ENCODE measurements around the gene TRAPPC8. TPM values are rescaled to one million over a fixed set of nuclear protein-coding genes. Genes with fewer than 3 reads are reported as not detected.
A peak's percentile ranks its signal among the peaks of the same experiment; 100 is the strongest.
"Not testable (repeated sequence)": the region's sequence is repeated elsewhere in the genome, so short reads cannot be mapped to it uniquely, and the experiment has no call there.

Gene TRAPPC8
- total RNA-seq, 1 experiment from 2014 or later, result 93.1 TPM

- no peaks in the 10 kb centered on the region for H3K27me3 ChIP-seq (ENCODE audit: low read length)
- no peak overlapping the region for H2AFZ ChIP-seq (ENCODE audit: low read length)
- no peaks in the 10 kb centered on the region for H4K20me1 ChIP-seq (ENCODE audit: insufficient read depth, low read depth, low read length)
- H3K9me2 ChIP-seq (replicated peaks; ENCODE audit: insufficient read depth, low read length), result no peaks in the 10 kb centered on the region
- DNase-seq, result no peak
- H3K9ac ChIP-seq (ENCODE audit: low read length), result no peak overlapping the region
- no peak overlapping the region for H3K4me2 ChIP-seq (ENCODE audit: low read depth, low read length, poor library complexity, severe bottlenecking)
- no peaks in the 10 kb centered on the region for H3K79me2 ChIP-seq (ENCODE audit: low read length)
- H3K36me3 ChIP-seq (ENCODE audit: insufficient read depth, low read length), result peaks cover 31% of the 10 kb centered on the region
- no peak overlapping the region for H3K4me3 ChIP-seq (ENCODE audit: low read length)
- peaks cover 3% of the 10 kb centered on the region; the same call in 1 of the 2 replicates for H3K4me1 ChIP-seq (ENCODE audit: low read length)
- H3K9me3 ChIP-seq (ENCODE audit: low read length), result no peaks in the 10 kb centered on the region
- no peak overlapping the region for H3K27ac ChIP-seq (ENCODE audit: low read length)
Observed at GRCh38 chr18:31831903-31832302, 111.0 kb downstream of the TRAPPC8 start.

GRCh38 chr18:31830686-31831085, 112.2 kb downstream of the TRAPPC8 start:
- H3K36me3 ChIP-seq (ENCODE audit: insufficient read depth, low read length), result peaks cover 25% of the 10 kb centered on the region
- no peaks in the 10 kb centered on the region for H3K27me3 ChIP-seq (ENCODE audit: low read length)
- no peak overlapping the region for H3K9ac ChIP-seq (ENCODE audit: low read length)
- H3K9me2 ChIP-seq (replicated peaks; ENCODE audit: insufficient read depth, low read length), result no peaks in the 10 kb centered on the region
- no peaks in the 10 kb centered on the region for H3K79me2 ChIP-seq (ENCODE audit: low read length)
- no peak overlapping the region for H3K4me3 ChIP-seq (ENCODE audit: low read length)
- H3K4me2 ChIP-seq (ENCODE audit: low read depth, low read length, poor library complexity, severe bottlenecking), result no peak overlapping the region
- H3K4me1 ChIP-seq (ENCODE audit: low read length), result peaks cover 12% of the 10 kb centered on the region
- H3K9me3 ChIP-seq (ENCODE audit: low read length), result no peaks in the 10 kb centered on the region
- H3K27ac ChIP-seq (ENCODE audit: low read length), result no peak overlapping the region
- peak; percentile 24 for DNase-seq
- H4K20me1 ChIP-seq (ENCODE audit: insufficient read depth, low read depth, low read length), result no peaks in the 10 kb centered on the region
- no peak overlapping the region for H2AFZ ChIP-seq (ENCODE audit: low read length)

- no peak overlapping the region for H2AFZ ChIP-seq (ENCODE audit: low read length)
- H3K9me3 ChIP-seq (ENCODE audit: low read length), result no peaks in the 10 kb centered on the region
- H3K4me2 ChIP-seq (ENCODE audit: low read depth, low read length, poor library complexity, severe bottlenecking), result no peak overlapping the region
- no peak overlapping the region for H3K27ac ChIP-seq (ENCODE audit: low read length)
- H3K9me2 ChIP-seq (replicated peaks; ENCODE audit: insufficient read depth, low read length), result no peaks in the 10 kb centered on the region
- no peaks in the 10 kb centered on the region for H3K27me3 ChIP-seq (ENCODE audit: low read length)
- H3K4me3 ChIP-seq (ENCODE audit: low read length), result no peak overlapping the region
- H3K36me3 ChIP-seq (ENCODE audit: insufficient read depth, low read length), result peaks cover 18% of the 10 kb centered on the region
- DNase-seq, result peak; percentile 33
- no peaks in the 10 kb centered on the region for H4K20me1 ChIP-seq (ENCODE audit: insufficient read depth, low read depth, low read length)
- H3K4me1 ChIP-seq (ENCODE audit: low read length), result peaks cover 12% of the 10 kb centered on the region
- no peaks in the 10 kb centered on the region for H3K79me2 ChIP-seq (ENCODE audit: low read length)
- no peak overlapping the region for H3K9ac ChIP-seq (ENCODE audit: low read length)
Observed at GRCh38 chr18:31828613-31829012, 114.3 kb downstream of the TRAPPC8 start.

DNA sequence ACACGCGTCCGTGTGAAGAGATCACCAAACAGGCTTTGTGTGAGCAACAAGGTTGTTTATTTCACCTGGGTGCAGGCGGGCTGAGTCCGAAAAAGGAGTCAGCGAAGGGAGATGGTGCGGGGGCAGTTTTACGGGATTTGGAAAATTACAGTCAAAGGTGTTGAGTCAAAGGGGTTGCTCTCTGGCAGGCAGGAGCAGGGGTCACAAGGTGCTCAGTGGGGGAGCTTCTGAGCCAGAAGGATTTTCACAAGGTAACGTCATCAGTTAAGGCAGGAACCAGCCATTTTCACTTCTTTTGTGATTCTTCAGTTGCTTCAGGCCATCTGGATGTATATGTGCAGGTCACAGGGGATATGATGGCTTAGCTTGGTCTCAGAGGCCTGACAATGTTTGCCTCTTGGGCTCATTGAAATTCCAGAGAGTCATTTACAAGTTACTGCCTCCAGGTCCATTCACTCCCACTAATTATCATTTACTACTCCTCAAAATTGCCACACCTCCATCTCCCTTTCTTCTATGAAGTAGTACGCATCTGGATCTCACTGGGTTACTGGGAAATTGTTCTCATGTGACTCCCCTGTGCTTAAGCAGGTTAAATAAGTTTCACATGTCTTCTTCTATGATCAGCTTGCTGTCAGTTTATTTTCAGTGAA, 116.1 kb downstream of the TRAPPC8 start:
- not testable (repeated sequence) for H3K27ac ChIP-seq (ENCODE audit: low read length); H3K79me2 ChIP-seq (ENCODE audit: low read length); H4K20me1 ChIP-seq (ENCODE audit: insufficient read depth, low read depth, low read length); H3K9me2 ChIP-seq (replicated peaks; ENCODE audit: insufficient read depth, low read length); H2AFZ ChIP-seq (ENCODE audit: low read length); H3K4me1 ChIP-seq (ENCODE audit: low read length); H3K9me3 ChIP-seq (ENCODE audit: low read length); H3K4me3 ChIP-seq (ENCODE audit: low read length); H3K9ac ChIP-seq (ENCODE audit: low read length); H3K4me2 ChIP-seq (ENCODE audit: low read depth, low read length, poor library complexity, severe bottlenecking); H3K27me3 ChIP-seq (ENCODE audit: low read length)
- peaks cover 12% of the 10 kb centered on the region for H3K36me3 ChIP-seq (ENCODE audit: insufficient read depth, low read length)
- peak; percentile 36 for DNase-seq

DNA sequence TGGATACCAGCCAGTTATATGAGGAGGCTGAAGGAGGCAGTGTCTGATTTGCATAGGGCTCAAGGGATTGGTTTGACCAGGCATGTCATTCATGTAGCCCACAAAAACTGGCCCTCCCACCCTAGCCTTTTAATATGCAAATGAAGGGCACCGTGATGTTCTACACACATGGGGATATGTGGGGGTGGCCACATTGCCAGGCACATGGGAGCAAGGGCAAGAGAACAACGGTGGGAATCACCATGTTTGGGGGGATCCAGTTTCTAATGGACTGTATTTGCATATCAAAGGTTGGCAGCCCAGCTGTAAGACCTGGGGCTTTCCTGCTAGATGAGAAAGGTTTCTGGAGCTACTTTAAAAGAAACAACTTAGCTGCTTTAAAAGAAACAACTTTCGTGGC, 117.2 kb downstream of the TRAPPC8 start:
- no peaks in the 10 kb centered on the region for H3K79me2 ChIP-seq (ENCODE audit: low read length)
- H4K20me1 ChIP-seq (ENCODE audit: insufficient read depth, low read depth, low read length), result no peaks in the 10 kb centered on the region
- no peaks in the 10 kb centered on the region for H3K9me3 ChIP-seq (ENCODE audit: low read length)
- no peak overlapping the region for H3K4me3 ChIP-seq (ENCODE audit: low read length)
- no peak overlapping the region for H3K9ac ChIP-seq (ENCODE audit: low read length)
- H3K36me3 ChIP-seq (ENCODE audit: insufficient read depth, low read length), result peaks cover 11% of the 10 kb centered on the region
- H3K9me2 ChIP-seq (replicated peaks; ENCODE audit: insufficient read depth, low read length), result no peaks in the 10 kb centered on the region
- peaks cover 9% of the 10 kb centered on the region for H3K4me1 ChIP-seq (ENCODE audit: low read length)
- H3K4me2 ChIP-seq (ENCODE audit: low read depth, low read length, poor library complexity, severe bottlenecking), result no peak overlapping the region
- no peak overlapping the region for H3K27ac ChIP-seq (ENCODE audit: low read length)
- H2AFZ ChIP-seq (ENCODE audit: low read length), result no peak overlapping the region
- DNase-seq, result peak; percentile 64
- no peaks in the 10 kb centered on the region for H3K27me3 ChIP-seq (ENCODE audit: low read length)

- H3K4me1 ChIP-seq (ENCODE audit: low read length), result peaks cover 9% of the 10 kb centered on the region
- H4K20me1 ChIP-seq (ENCODE audit: insufficient read depth, low read depth, low read length), result no peaks in the 10 kb centered on the region
- H3K4me3 ChIP-seq (ENCODE audit: low read length), result no peak overlapping the region
- H3K27me3 ChIP-seq (ENCODE audit: low read length), result no peaks in the 10 kb centered on the region
- H3K9ac ChIP-seq (ENCODE audit: low read length), result no peak overlapping the region
- H3K9me3 ChIP-seq (ENCODE audit: low read length), result no peaks in the 10 kb centered on the region
- no peaks in the 10 kb centered on the region for H3K79me2 ChIP-seq (ENCODE audit: low read length)
- no peak overlapping the region for H3K27ac ChIP-seq (ENCODE audit: low read length)
- H3K9me2 ChIP-seq (replicated peaks; ENCODE audit: insufficient read depth, low read length), result no peaks in the 10 kb centered on the region
- H3K4me2 ChIP-seq (ENCODE audit: low read depth, low read length, poor library complexity, severe bottlenecking), result no peak overlapping the region
- no peaks in the 10 kb centered on the region for H3K36me3 ChIP-seq (ENCODE audit: insufficient read depth, low read length)
- no peak overlapping the region; the same call in 1 of the 2 replicates for H2AFZ ChIP-seq (ENCODE audit: low read length)
- no peak for DNase-seq
Observed at GRCh38 chr18:31821545-31822171, 121.3 kb downstream of the TRAPPC8 start.

DNA sequence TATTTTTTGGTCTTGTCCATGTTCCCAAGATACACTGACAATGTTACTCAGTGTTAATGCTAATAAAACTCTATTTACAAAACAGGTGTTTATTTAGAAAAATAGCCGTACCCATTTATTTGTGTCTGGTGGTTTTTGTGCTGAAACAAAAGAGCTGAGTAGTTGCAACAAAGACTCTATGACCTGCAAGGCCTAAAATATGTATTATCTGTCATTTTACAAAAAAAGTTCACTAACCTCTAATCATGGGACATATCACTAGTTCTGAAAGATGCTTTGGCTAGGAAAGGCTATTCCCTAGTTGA, 123.1 kb downstream of the TRAPPC8 start:
- Histone ChIP-seq H3K27me3 (ENCODE audit: low read length) (no peaks in the 10 kb centered on the region), H3K9me3 (ENCODE audit: low read length) (no peaks in the 10 kb centered on the region), H3K36me3 (ENCODE audit: insufficient read depth, low read length) (no peaks in the 10 kb centered on the region), H3K4me2 (ENCODE audit: low read depth, low read length, poor library complexity, severe bottlenecking) (no peak overlapping the region), H4K20me1 (ENCODE audit: insufficient read depth, low read depth, low read length) (no peaks in the 10 kb centered on the region), H3K4me1 (ENCODE audit: low read length) (no peaks in the 10 kb centered on the region), H3K79me2 (ENCODE audit: low read length) (no peaks in the 10 kb centered on the region), H2AFZ (ENCODE audit: low read length) (no peak overlapping the region), H3K9me2 (replicated peaks; ENCODE audit: insufficient read depth, low read length) (no peaks in the 10 kb centered on the region), H3K4me3 (ENCODE audit: low read length) (no peak overlapping the region), H3K9ac (ENCODE audit: low read length) (no peak overlapping the region), H3K27ac (ENCODE audit: low read length) (no peak overlapping the region)
- no peak for DNase-seq

- Histone ChIP-seq H3K4me2 (ENCODE audit: low read depth, low read length, poor library complexity, severe bottlenecking) (no peak overlapping the region), H3K4me1 (ENCODE audit: low read length) (no peaks in the 10 kb centered on the region), H3K9ac (ENCODE audit: low read length) (no peak overlapping the region), H3K79me2 (ENCODE audit: low read length) (no peaks in the 10 kb centered on the region), H3K9me2 (replicated peaks; ENCODE audit: insufficient read depth, low read length) (no peaks in the 10 kb centered on the region), H3K27ac (ENCODE audit: low read length) (no peak overlapping the region), H3K27me3 (ENCODE audit: low read length) (no peaks in the 10 kb centered on the region), H3K9me3 (ENCODE audit: low read length) (no peaks in the 10 kb centered on the region), H3K4me3 (ENCODE audit: low read length) (no peak overlapping the region), H2AFZ (ENCODE audit: low read length) (no peak overlapping the region), H3K36me3 (ENCODE audit: insufficient read depth, low read length) (no peaks in the 10 kb centered on the region), H4K20me1 (ENCODE audit: insufficient read depth, low read depth, low read length) (no peaks in the 10 kb centered on the region)
- DNase-seq, result peak; percentile 84
Observed at GRCh38 chr18:31819106-31819924, 123.6 kb downstream of the TRAPPC8 start.

Measured in Karpas-422 (cell line).